LNCAP (cell line): ENCODE measurements around the gene MAP3K20.

ENCODE experiments used
- CTCF ChIP-seq: fragments of 450-650 bp; IDR thresholded peaks from 2 replicates; pipeline ENCODE4 v1.5.1; 2017; ENCODE audit warnings: mild to moderate bottlenecking

The MAP3K20 gene

DNA sequence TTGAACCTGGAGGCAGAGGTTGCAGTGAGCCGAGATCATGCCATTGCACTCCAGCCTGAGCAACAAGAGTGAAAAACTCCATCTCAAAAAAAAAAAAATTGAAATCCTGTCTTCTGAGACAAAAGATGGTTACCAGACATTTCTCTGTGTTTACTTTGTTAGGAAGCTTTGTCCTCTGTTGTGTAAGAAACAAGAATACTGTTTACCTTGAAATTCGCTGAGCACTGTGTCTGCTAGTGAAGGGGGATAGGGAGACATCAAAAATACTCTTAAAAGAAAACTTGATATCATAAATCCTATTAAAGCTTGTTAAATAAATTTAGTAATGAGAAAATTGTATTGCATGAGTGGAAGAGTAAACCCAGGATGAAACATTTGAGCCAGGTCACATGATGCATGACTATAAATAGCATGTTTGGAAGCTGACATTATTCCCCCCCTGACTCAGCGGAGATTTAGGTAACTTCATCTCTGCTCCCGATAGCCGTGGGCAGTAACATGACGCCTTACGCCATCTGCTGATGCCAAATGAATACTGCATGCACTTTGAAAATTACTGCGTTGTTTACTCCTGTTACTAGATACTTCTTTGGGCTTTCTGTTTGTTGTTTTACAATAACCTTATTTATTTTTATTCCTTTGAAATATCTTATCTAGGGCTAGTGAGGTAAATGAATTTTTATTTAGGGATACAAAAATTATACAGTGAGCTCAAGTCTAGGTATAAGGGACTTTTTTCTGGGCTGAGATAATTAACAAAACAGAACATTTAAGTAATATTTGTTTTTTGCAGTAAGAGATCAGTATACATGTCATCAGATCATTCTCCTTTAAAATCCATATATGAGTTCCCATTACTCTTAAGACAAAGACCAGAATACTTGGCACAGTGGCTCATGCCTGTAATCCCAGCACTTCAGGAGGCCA lies 134.9 kb downstream of the MAP3K20 start:
- peak; percentile 77 for TF ChIP-seq CTCF

- no peak for TF ChIP-seq CTCF
Observed at GRCh38 chr2:173213181-173213580, 137.5 kb downstream of the MAP3K20 start.

- no peak for TF ChIP-seq CTCF
Observed at GRCh38 chr2:173214213-173214612, 138.6 kb downstream of the MAP3K20 start.

- TF ChIP-seq CTCF, result no peak
Observed at GRCh38 chr2:173215316-173215715, 139.7 kb downstream of the MAP3K20 start.

DNA sequence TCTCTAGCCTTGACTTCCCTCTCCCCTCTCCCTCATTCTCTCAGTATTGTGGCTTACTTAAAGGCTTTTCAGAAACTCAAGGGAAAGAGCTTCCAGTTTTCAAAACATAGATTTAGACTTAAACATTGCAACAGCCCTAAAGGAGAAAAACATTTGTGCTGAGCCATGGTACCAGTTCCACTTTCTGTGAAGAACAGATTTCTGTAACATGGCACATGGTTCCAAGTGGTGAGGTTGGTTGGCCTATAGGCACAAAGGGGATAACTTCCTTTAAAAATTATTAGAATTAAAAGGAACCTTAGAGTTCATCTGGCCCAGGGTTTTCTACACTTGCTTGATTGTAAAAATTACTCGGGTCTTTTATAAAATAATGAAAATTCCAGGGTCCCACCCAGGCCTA lies 140.4 kb downstream of the MAP3K20 start:
- TF ChIP-seq CTCF, result no peak

DNA sequence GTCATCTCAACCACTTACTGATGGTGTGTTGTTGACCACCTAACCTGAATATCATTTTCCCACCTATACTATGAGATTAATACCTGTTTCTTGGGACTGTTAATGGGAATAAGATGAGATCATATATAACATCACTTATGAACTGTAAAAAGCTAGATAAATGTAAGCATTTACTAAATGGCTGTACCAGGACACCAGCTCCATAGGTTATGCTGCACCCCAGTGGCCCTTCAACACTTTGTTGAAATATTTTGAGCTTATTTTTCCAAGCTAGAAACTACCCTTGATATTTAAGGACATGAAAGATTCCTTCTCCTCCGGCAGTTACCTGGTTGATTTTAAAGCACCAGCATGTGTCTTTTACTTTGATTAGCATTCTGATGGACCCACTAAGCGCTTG lies 141.0 kb downstream of the MAP3K20 start:
- no peak for TF ChIP-seq CTCF

GRCh38 chr2:173217116-173217840 lies 141.6 kb downstream of the MAP3K20 start:
- no peak for TF ChIP-seq CTCF
